T-helper 22 cell (primary cell): ENCODE measurements around the gene GCNT2.
"Not testable (repeated sequence)": the region's sequence is repeated elsewhere in the genome, so short reads cannot be mapped to it uniquely, and the experiment has no call there.

Source experiments
- DNase-seq: peaks from one replicate; pipeline ENCODE4 v3.0.0-alpha.2; 2020; ENCODE audit warnings: low read depth

GCNT2 gene

GRCh38 chr6:10610289-10610688 lies 89.1 kb downstream of the GCNT2 start:
- DNase-seq = no peak

GRCh38 chr6:10612161-10612560 lies 91.0 kb downstream of the GCNT2 start:
- no peak for DNase-seq

GRCh38 chr6:10613077-10613476 lies 91.9 kb downstream of the GCNT2 start:
- no peak for DNase-seq

- DNase-seq = no peak
Observed at GRCh38 chr6:10613723-10614122, 92.6 kb downstream of the GCNT2 start.

- DNase-seq = no peak
Observed at GRCh38 chr6:10615675-10616074, 94.5 kb downstream of the GCNT2 start.

GRCh38 chr6:10616266-10616665 lies 95.1 kb downstream of the GCNT2 start:
- not testable (repeated sequence) for DNase-seq

GRCh38 chr6:10617008-10617696 lies 96.0 kb downstream of the GCNT2 start:
- no peak for DNase-seq

GRCh38 chr6:10618409-10618808 lies 97.3 kb downstream of the GCNT2 start:
- no peak for DNase-seq

- no peak for DNase-seq
Observed at GRCh38 chr6:10621213-10621612, 100.1 kb downstream of the GCNT2 start.

GRCh38 chr6:10621847-10622246 lies 100.7 kb downstream of the GCNT2 start:
- DNase-seq = no peak

GRCh38 chr6:10624836-10625235 lies 103.7 kb downstream of the GCNT2 start:
- no peak for DNase-seq

- no peak for DNase-seq
Observed at GRCh38 chr6:10626154-10626741, 105.1 kb downstream of the GCNT2 start.

- DNase-seq = no peak
Observed at GRCh38 chr6:10627800-10628199, 106.6 kb downstream of the GCNT2 start.

- no peak for DNase-seq
Observed at GRCh38 chr6:10630178-10630577, 109.0 kb downstream of the GCNT2 start.

GRCh38 chr6:10633216-10633615 lies 112.1 kb downstream of the GCNT2 start:
- DNase-seq = no peak

- DNase-seq = no peak
Observed at GRCh38 chr6:10640412-10640811, 119.3 kb downstream of the GCNT2 start.

- no peak for DNase-seq
Observed at GRCh38 chr6:10641528-10641927, 120.4 kb downstream of the GCNT2 start.

- no peak for DNase-seq
Observed at GRCh38 chr6:10643201-10643651, 122.1 kb downstream of the GCNT2 start.

GRCh38 chr6:10644225-10644624 lies 123.1 kb downstream of the GCNT2 start:
- DNase-seq = no peak

GRCh38 chr6:10655508-10656055 lies 134.4 kb downstream of the GCNT2 start:
- no peak for DNase-seq

- DNase-seq = no peak
Observed at GRCh38 chr6:10658910-10659698, 138.0 kb downstream of the GCNT2 start.

- DNase-seq = no peak
Observed at GRCh38 chr6:10659699-10660348, 138.7 kb downstream of the GCNT2 start.
